Measurements from ENCODE around the gene PRRC2A.

PRRC2A gene

GRCh38 chr6:31640612-31641011 is 20.1 kb downstream of the PRRC2A start:
- no peaks in the 10 kb centered on the region for H3K9me3 ChIP-seq (ENCODE audit: control insufficient read depth, insufficient read depth, low read depth, low read length)
- ChIA-PET CTCF (no interaction called here), POLR2A (interaction anchor here (2.9 to 11.0 kb wide), 3 partner anchors 11 to 17 kb away, joined by 11 to 123 read pairs (median 76); partner anchors contain the start of gene BAG6)
- H3K4me3 ChIP-seq (ENCODE audit: low read depth, low read length), result no peak overlapping the region
- H3K36me3 ChIP-seq (ENCODE audit: control insufficient read depth in 2 of 2, insufficient read depth in 1 of 2, low read length in 2 of 2), result peaks cover 43 to 94% of the 10 kb centered on the region in 2 experiments
- TF ChIP-seq SETDB1 (IDR thresholded peaks at IDR 0.05; ENCODE audit: insufficient read length, low read length), result no peak
- no peak for TF ChIP-seq ZNF133 (tag by site-specific recombination; IDR thresholded peaks at IDR 0.05)
- no peak for TF ChIP-seq ZNF707 (tag by site-specific recombination; IDR thresholded peaks at IDR 0.05)
- H3K27ac ChIP-seq (ENCODE audit: extremely low read depth, low read depth, low read length), result no peak overlapping the region
- H3K4me1 ChIP-seq (ENCODE audit: control insufficient read depth, insufficient read depth, low read length), result no peaks in the 10 kb centered on the region

GRCh38 chr6:31641370-31641769 is 20.9 kb downstream of the PRRC2A start:
- Histone ChIP-seq H3K4me1 (ENCODE audit: control insufficient read depth, insufficient read depth, low read length) (no peaks in the 10 kb centered on the region), H3K9me3 (ENCODE audit: control insufficient read depth, insufficient read depth, low read depth, low read length) (no peaks in the 10 kb centered on the region), H3K4me3 (ENCODE audit: low read depth, low read length) (no peak overlapping the region), H3K27ac (ENCODE audit: extremely low read depth, low read depth, low read length) (no peak overlapping the region), H3K36me3 (ENCODE audit: control insufficient read depth in 2 of 2, insufficient read depth in 1 of 2, low read length in 2 of 2) (peaks cover 45 to 94% of the 10 kb centered on the region in 2 experiments)
- TF ChIP-seq ZBTB10 (tag by site-specific recombination; IDR thresholded peaks at IDR 0.05), result no peak
- TF ChIP-seq RBAK (tag by site-specific recombination; IDR thresholded peaks at IDR 0.05), result no peak
- no peak for TF ChIP-seq ZNF19 (tag by site-specific recombination; IDR thresholded peaks at IDR 0.05; ENCODE audit: low read depth)
- TF ChIP-seq KLF10 (tag by site-specific recombination; IDR thresholded peaks at IDR 0.05), result no peak
- TF ChIP-seq GLI2 (tag by site-specific recombination; IDR thresholded peaks at IDR 0.05; ENCODE audit: borderline replicate concordance, low read depth), result no peak
- no peak for TF ChIP-seq SALL2 (tag by site-specific recombination; IDR thresholded peaks at IDR 0.05; ENCODE audit: borderline replicate concordance)
- TF ChIP-seq SP2 (tag by site-specific recombination; IDR thresholded peaks at IDR 0.05), result no peak
- TF ChIP-seq ZNF501 (tag by site-specific recombination; IDR thresholded peaks at IDR 0.05), result no peak
- ChIA-PET POLR2A (interaction anchor here (11.0 kb wide), 1 partner anchor 15 kb away, joined by 123 read pairs; no protein-coding TSS in a partner anchor), CTCF (no interaction called here)

GRCh38 chr6:31642798-31643570 is 22.5 kb downstream of the PRRC2A start:
- CTCF ChIA-PET, result interaction anchor here (0.6 kb wide), 1 partner anchor 21 kb away, joined by 4 read pairs; no protein-coding TSS in a partner anchor
- H3K4me1 ChIP-seq (ENCODE audit: control insufficient read depth, insufficient read depth, low read length), result no peaks in the 10 kb centered on the region
- peaks cover 53 to 92% of the 10 kb centered on the region in 2 experiments for H3K36me3 ChIP-seq (ENCODE audit: control insufficient read depth in 2 of 2, insufficient read depth in 1 of 2, low read length in 2 of 2)
- H3K9me3 ChIP-seq (ENCODE audit: control insufficient read depth, insufficient read depth, low read depth, low read length), result no peaks in the 10 kb centered on the region
- no peak overlapping the region for H3K4me3 ChIP-seq (ENCODE audit: low read depth, low read length)
- no peak overlapping the region for H3K27ac ChIP-seq (ENCODE audit: extremely low read depth, low read depth, low read length)
- POLR2A ChIA-PET, result interaction anchor here (0.7 to 3.5 kb wide), 5 partner anchors 10 to 185 kb away, joined by 3 to 20 read pairs (median 6); partner anchors contain the start of genes BAG6, C6orf47 and HSPA1B
- no peak for TF ChIP-seq ZNF580 (tag by site-specific recombination; IDR thresholded peaks at IDR 0.05)
- TF ChIP-seq ZNF148 (tag by site-specific recombination; IDR thresholded peaks at IDR 0.05; ENCODE audit: borderline replicate concordance), result no peak
- TF ChIP-seq ZNF639 (tag by site-specific recombination; IDR thresholded peaks at IDR 0.05), result no peak
- TF ChIP-seq ZNF184 (tag by site-specific recombination; IDR thresholded peaks at IDR 0.05), result no peak
- no peak for TF ChIP-seq ZFP41 (tag by site-specific recombination; IDR thresholded peaks at IDR 0.05; ENCODE audit: borderline replicate concordance)
- TF ChIP-seq ZNF518A (tag by site-specific recombination; conservative IDR thresholded peaks at IDR 0.05; ENCODE audit: low read depth), result no peak
- no peak for TF ChIP-seq SETDB1 (IDR thresholded peaks at IDR 0.05; ENCODE audit: insufficient read length, low read length)
